Measurements from ENCODE around the gene POMGNT2. TPM values are rescaled to one million over a fixed set of nuclear protein-coding genes. Genes with fewer than 3 reads are reported as not detected.

The POMGNT2 gene
- total and polyA plus RNA-seq, 2 of the 8 experiments (the other 6 are each of a cell fraction or from before 2014, with no cell fraction given): 13.6 to 35.7 TPM

- no peak overlapping the region for H4K91ac ChIP-seq (replicated peaks; ENCODE audit: insufficient read length, low read length)
- ChIA-PET POLR2A (ENCODE audit: partially characterized antibody) (no interaction called here), CTCF (ENCODE audit: partially characterized antibody) (interaction anchor here (1.4 to 4.5 kb wide), 3 partner anchors 9 to 110 kb away, joined by 14 to 65 read pairs (median 17); no protein-coding TSS in a partner anchor)
- no peaks in the 10 kb centered on the region for H3K23me2 ChIP-seq (ENCODE audit: low read depth, low read length)
- H4K5ac ChIP-seq (ENCODE audit: insufficient read length, low read depth, low read length): no peak overlapping the region
- H3K9ac ChIP-seq (replicated peaks in 1 of 4; ENCODE audit: extremely low read depth in 1 of 4, low read depth in 3 of 4, low read length in 3 of 4): no peak overlapping the region
- no peaks in the 10 kb centered on the region for H3K27me3 ChIP-seq (replicated peaks in 1 of 4; ENCODE audit: control insufficient read depth in 3 of 4, extremely low read depth in 1 of 4, insufficient read depth in 3 of 4, low read length in 3 of 4)
- H3K56ac ChIP-seq (replicated peaks; ENCODE audit: insufficient read length, low read depth, low read length): no peak overlapping the region
- TF ChIP-seq SP2 (IDR thresholded peaks at IDR 0.05; ENCODE audit: low read length) (no peak), ATF2 (IDR thresholded peaks at IDR 0.05; ENCODE audit: low read length) (no peak), CBX5 (IDR thresholded peaks at IDR 0.05; ENCODE audit: low read depth, low read length) (no peak)
- H4K8ac ChIP-seq (ENCODE audit: extremely low read depth, insufficient read depth, low read length): no peak overlapping the region
- no peaks in the 10 kb centered on the region for H3K79me2 ChIP-seq (ENCODE audit: control insufficient read depth in 1 of 2, insufficient read depth in 2 of 2, low read length in 2 of 2)
- no peak overlapping the region for H2BK12ac ChIP-seq (ENCODE audit: low read depth, low read length)
- H3K9me3 ChIP-seq (ENCODE audit: insufficient read depth in 2 of 2, low read depth in 1 of 2, low read length in 1 of 2): no peaks in the 10 kb centered on the region
- H3K14ac ChIP-seq (ENCODE audit: insufficient read length): no peak overlapping the region
- no peak overlapping the region for H3K27ac ChIP-seq (ENCODE audit: low read depth, low read length)
- FAIRE-seq (no peak), DNase-seq (ENCODE audit: low read depth in 1 of 2, low spot score in 2 of 2) (peak in 1 of 2 experiments; percentile 28)
- no peak overlapping the region for H3K18ac ChIP-seq (ENCODE audit: extremely low read depth, low read length)
- WGBS, 2 experiments (ENCODE audit: extremely low coverage in 1 of 2, insufficient coverage in 1 of 2, insufficient read length in 1 of 2, insufficient replicate concordance in 2 of 2, low coverage in 1 of 2, low lambda C conversion rate in 2 of 2, missing lambda C conversion rate in 1 of 2): 85% methylated on average over 4 of the region's 4 CpGs; no CpG with 5 or more reads in 1 of the 2 experiments
- H2AK5ac ChIP-seq (ENCODE audit: low read depth, low read length): no peak overlapping the region
- no peak overlapping the region for H2BK120ac ChIP-seq (replicated peaks; ENCODE audit: low read depth, low read length)
- no peak overlapping the region for H2BK5ac ChIP-seq (ENCODE audit: low read depth, low read length)
- no peaks in the 10 kb centered on the region for H3K4me1 ChIP-seq (replicated peaks in 1 of 4; ENCODE audit: control insufficient read depth in 3 of 4, insufficient read depth in 4 of 4, low read length in 3 of 4)
- no peak overlapping the region for H2BK15ac ChIP-seq (ENCODE audit: low read length)
- no peaks in the 10 kb centered on the region for H4K20me1 ChIP-seq (replicated peaks in 1 of 2; ENCODE audit: control insufficient read depth in 1 of 2, insufficient read depth in 2 of 2, low read length in 2 of 2)
- H2BK20ac ChIP-seq (ENCODE audit: low read length): no peak overlapping the region
- H2AFZ ChIP-seq (ENCODE audit: low read length): no peak overlapping the region
- no peak overlapping the region for H3K4ac ChIP-seq (replicated peaks; ENCODE audit: insufficient read length, low read depth, low read length)
- no peak overlapping the region for H3K4me3 ChIP-seq (ENCODE audit: extremely low read depth in 1 of 4, insufficient read depth in 2 of 4, low read depth in 3 of 4, low read length in 4 of 4)
- H3K79me1 ChIP-seq (ENCODE audit: low read depth, low read length): no peaks in the 10 kb centered on the region
- H3K36me3 ChIP-seq (ENCODE audit: control insufficient read depth in 2 of 4, insufficient read depth in 4 of 4, low read length in 3 of 4): no peaks in the 10 kb centered on the region
- H3K4me2 ChIP-seq (ENCODE audit: insufficient read depth in 1 of 2, low read depth in 2 of 2, low read length in 2 of 2): no peak overlapping the region
- no peak overlapping the region for H3K23ac ChIP-seq (ENCODE audit: insufficient read length)
Measured at GRCh38 chr3:43072361-43072760, 33.5 kb downstream of the POMGNT2 start.
